HEK293T (cell line): Measurements from ENCODE around the gene GBP4.

Experiments
- CTCF ChIA-PET: fragments of 350-600 bp; formaldehyde crosslinking; extraction: SDS; loops from one replicate; lab custom pipeline; 2021; ENCODE audit warnings: antibody characterized with exemption, inconsistent platforms; lab: Yijun Ruan, JAX
- POLR2A ChIA-PET: fragments of 350-600 bp; formaldehyde crosslinking; extraction: SDS; loops from one replicate; lab custom pipeline; 2020; ENCODE audit warnings: antibody characterized with exemption, inconsistent platforms; lab: Yijun Ruan, JAX
- DNase-seq: peaks from one replicate; pipeline ENCODE4 v3.0.0; 2012; ENCODE audit warnings: mixed read lengths; ENCODE audit errors: extremely low spot score
- ARNT ChIP-seq: fragments of 450-650 bp; IDR thresholded peaks from 2 replicates; pipeline ENCODE4 v1.6.1; 2017; ENCODE audit warnings: mild to moderate bottlenecking
- BHLHE40 ChIP-seq: fragments of 450-650 bp; IDR thresholded peaks from 2 replicates; pipeline ENCODE4 v1.6.1; 2016; ENCODE audit warnings: mild to moderate bottlenecking, moderate library complexity, borderline replicate concordance
- CTBP1 ChIP-seq: fragments of 450-650 bp; IDR thresholded peaks from 2 replicates; pipeline ENCODE4 v1.6.1; 2016; ENCODE audit warnings: borderline replicate concordance
- ELF4 ChIP-seq: fragments of 450-650 bp; IDR thresholded peaks from 2 replicates; pipeline ENCODE4 v1.6.1; 2017; ENCODE audit warnings: antibody characterized with exemption
- FOXA1 ChIP-seq: fragments of 450-650 bp; IDR thresholded peaks from 2 replicates; pipeline ENCODE4 v1.6.1; 2016; ENCODE audit warnings: mild to moderate bottlenecking
- FOXK2 ChIP-seq: fragments of 450-650 bp; IDR thresholded peaks from 2 replicates; pipeline ENCODE4 v1.6.1; 2016; ENCODE audit warnings: mild to moderate bottlenecking
- FOXM1 ChIP-seq: fragments of 450-650 bp; IDR thresholded peaks from 2 replicates; pipeline ENCODE4 v1.6.1; 2017; ENCODE audit warnings: mild to moderate bottlenecking, borderline replicate concordance
- HDGF ChIP-seq: fragments of 450-650 bp; IDR thresholded peaks from 2 replicates; pipeline ENCODE4 v1.6.1; 2017; ENCODE audit warnings: antibody characterized with exemption, borderline replicate concordance
- L3MBTL2 ChIP-seq: fragments of 450-650 bp; conservative IDR thresholded peaks from 2 replicates; pipeline ENCODE4 v1.6.1; 2016; ENCODE audit warnings: mild to moderate bottlenecking
- LEF1 ChIP-seq: fragments of 450-650 bp; IDR thresholded peaks from 2 replicates; pipeline ENCODE4 v1.6.1; 2017; ENCODE audit warnings: mild to moderate bottlenecking, borderline replicate concordance
- NFRKB ChIP-seq: fragments of 450-650 bp; IDR thresholded peaks from 2 replicates; pipeline ENCODE4 v1.6.1; 2016; ENCODE audit warnings: mild to moderate bottlenecking, moderate library complexity
- SP1 ChIP-seq: fragments of 450-650 bp; IDR thresholded peaks from 2 replicates; pipeline ENCODE4 v1.6.1; 2017
- SUZ12 ChIP-seq: fragments of 450-650 bp; IDR thresholded peaks from 2 replicates; pipeline ENCODE4 v1.6.1; 2016; ENCODE audit warnings: mild to moderate bottlenecking
- TARDBP ChIP-seq: fragments of 450-650 bp; IDR thresholded peaks from 2 replicates; pipeline ENCODE4 v1.6.1; 2016
- ZNF384 ChIP-seq: fragments of 450-650 bp; IDR thresholded peaks from 2 replicates; pipeline ENCODE4 v1.6.1; 2016
- TF ChIP-seq, protein P1 (sequence below): fragments of 450-650 bp; IDR thresholded peaks from 2 replicates; pipeline ENCODE4 v1.6.1; 2016

Gene GBP4

GRCh38 chr1:89191314-89191713 is 7.4 kb downstream of the GBP4 start:
- TF ChIP-seq LEF1 (no peak), ZNF384 (no peak), L3MBTL2 (no peak), ARNT (no peak), NFRKB (no peak), HDGF (no peak), FOXM1 (no peak), TARDBP (no peak), FOXK2 (no peak), FOXA1 (no peak), SP1 (no peak), CTBP1 (no peak)
- TF ChIP-seq, protein P1, sequence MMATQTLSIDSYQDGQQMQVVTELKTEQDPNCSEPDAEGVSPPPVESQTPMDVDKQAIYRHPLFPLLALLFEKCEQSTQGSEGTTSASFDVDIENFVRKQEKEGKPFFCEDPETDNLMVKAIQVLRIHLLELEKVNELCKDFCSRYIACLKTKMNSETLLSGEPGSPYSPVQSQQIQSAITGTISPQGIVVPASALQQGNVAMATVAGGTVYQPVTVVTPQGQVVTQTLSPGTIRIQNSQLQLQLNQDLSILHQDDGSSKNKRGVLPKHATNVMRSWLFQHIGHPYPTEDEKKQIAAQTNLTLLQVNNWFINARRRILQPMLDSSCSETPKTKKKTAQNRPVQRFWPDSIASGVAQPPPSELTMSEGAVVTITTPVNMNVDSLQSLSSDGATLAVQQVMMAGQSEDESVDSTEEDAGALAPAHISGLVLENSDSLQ, result no peak

GRCh38 chr1:89190017-89190416 is 8.7 kb downstream of the GBP4 start:
- ChIA-PET CTCF (no interaction called here), POLR2A (no interaction called here)
- TF ChIP-seq ZNF384 (no peak), HDGF (no peak), BHLHE40 (no peak), LEF1 (no peak), ELF4 (no peak), SP1 (no peak), NFRKB (no peak), ARNT (no peak), FOXK2 (no peak)
- TF ChIP-seq, protein P1, result no peak
- DNase-seq, result no peak

More at GRCh38 chr1:89191314-89191713, 7.4 kb downstream of the GBP4 start:
- DNase-seq, result no peak
- POLR2A ChIA-PET, result no interaction called here
- CTCF ChIA-PET, result no interaction called here

GRCh38 chr1:89179343-89179742 is 19.4 kb downstream of the GBP4 start:
- CTCF ChIA-PET, result no interaction called here
- TF ChIP-seq TARDBP, result no peak
- no peak for TF ChIP-seq CTBP1
- TF ChIP-seq HDGF, result no peak
- TF ChIP-seq LEF1, result no peak
- no peak for TF ChIP-seq NFRKB
- no peak for TF ChIP-seq FOXM1
- no peak for TF ChIP-seq L3MBTL2
- no peak for TF ChIP-seq FOXK2
- no peak for TF ChIP-seq ZNF384
- no peak for TF ChIP-seq SUZ12
- no peak for TF ChIP-seq ELF4
- no peak for TF ChIP-seq ARNT
- TF ChIP-seq FOXA1, result no peak
- no peak for TF ChIP-seq SP1
- TF ChIP-seq BHLHE40, result no peak
- TF ChIP-seq, protein P1, result no peak
- DNase-seq, result no peak
- POLR2A ChIA-PET, result no interaction called here

DNA sequence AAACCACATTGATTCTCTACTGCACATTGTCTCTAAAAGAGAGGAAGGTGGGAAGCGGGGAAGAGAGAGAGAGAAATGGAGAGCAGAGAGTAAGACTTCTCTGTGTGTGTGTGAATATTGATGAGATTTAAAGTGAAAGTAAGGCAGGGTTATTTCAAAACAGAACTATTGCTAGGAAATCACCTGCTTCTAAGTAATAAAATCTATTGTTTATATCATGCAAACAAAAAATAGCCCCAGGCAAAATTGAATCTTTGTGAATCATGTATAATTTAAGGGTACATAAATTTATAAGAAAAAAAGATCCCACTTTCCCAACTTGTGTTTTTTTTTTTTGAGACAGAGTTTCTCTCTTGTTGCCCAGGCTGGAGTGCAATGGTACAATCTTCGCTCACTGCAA is 21.8 kb downstream of the GBP4 start:
- no peak for DNase-seq
- no peak for TF ChIP-seq ELF4
- TF ChIP-seq, protein P1, result no peak
- TF ChIP-seq HDGF, result no peak
- TF ChIP-seq ZNF384, result no peak
- no peak for TF ChIP-seq SUZ12
- no peak for TF ChIP-seq NFRKB
- no peak for TF ChIP-seq FOXM1
- no peak for TF ChIP-seq BHLHE40
- TF ChIP-seq CTBP1, result no peak
- no peak for TF ChIP-seq ARNT
- no peak for TF ChIP-seq SP1
- TF ChIP-seq LEF1, result no peak
- POLR2A ChIA-PET, result no interaction called here
- CTCF ChIA-PET, result no interaction called here

- TF ChIP-seq FOXM1 (no peak), NFRKB (no peak), SUZ12 (no peak), FOXA1 (no peak), HDGF (no peak), L3MBTL2 (no peak), TARDBP (no peak)
- ChIA-PET CTCF (no interaction called here), POLR2A (no interaction called here)
- DNase-seq, result no peak
Measured at GRCh38 chr1:89175601-89176256, 23.0 kb downstream of the GBP4 start, which contains the start of gene GBP7. GBP7 (minus strand) TSS chr1:89176003; CDS start chr1:89171935, 4,068 bp downstream.

DNA sequence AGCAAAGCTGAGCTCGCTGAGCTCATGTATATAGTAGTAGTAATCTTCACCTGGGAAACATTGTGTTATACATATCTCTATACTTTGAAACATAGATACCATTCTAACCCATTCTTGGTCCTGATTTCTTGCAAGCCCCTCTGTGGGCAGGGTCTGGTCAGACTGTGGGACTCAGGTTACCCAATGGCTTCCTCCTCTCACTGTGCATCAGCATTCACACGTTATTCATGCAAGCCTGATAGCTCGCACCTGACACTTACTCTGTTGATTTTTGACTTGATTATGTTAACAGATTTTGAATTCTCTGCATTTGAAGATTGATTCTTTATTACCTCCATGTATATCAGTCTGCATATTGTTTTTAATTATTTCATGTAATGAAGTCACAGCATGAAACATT is 24.3 kb downstream of the GBP4 start:
- POLR2A ChIA-PET, result no interaction called here
- DNase-seq, result no peak
- TF ChIP-seq SUZ12, result no peak
- no peak for TF ChIP-seq TARDBP
- TF ChIP-seq LEF1, result no peak
- TF ChIP-seq NFRKB, result no peak
- TF ChIP-seq HDGF, result no peak
- no peak for TF ChIP-seq CTBP1
- TF ChIP-seq FOXA1, result no peak
- no peak for TF ChIP-seq FOXK2
- no peak for TF ChIP-seq FOXM1
- no peak for TF ChIP-seq L3MBTL2
- CTCF ChIA-PET, result no interaction called here
